SH-SY5Y (cell line): ENCODE measurements around the gene RAI14.

Experiments
- GATA2 ChIP-seq: IDR thresholded peaks from 2 replicates; pipeline ENCODE4 v1.6.1; 2011; ENCODE audit warnings: mild to moderate bottlenecking, low read depth, low read length
- GATA3 ChIP-seq: IDR thresholded peaks from 2 replicates; pipeline ENCODE4 v1.6.1; 2011; ENCODE audit warnings: low read depth, mild to moderate bottlenecking, low read length, moderate library complexity

GRCh38 chr5:34625246-34625645, 30.9 kb upstream of the RAI14 start:
- TF ChIP-seq GATA3 (no peak), GATA2 (no peak)
